ENCODE results near the gene CH25H. TPM values are rescaled to one million over a fixed set of nuclear protein-coding genes. Genes with fewer than 3 reads are reported as not detected.

The CH25H gene
- polyA plus RNA-seq, 1 of the 3 experiments (the other 2 are of a cell fraction): not detected

DNA sequence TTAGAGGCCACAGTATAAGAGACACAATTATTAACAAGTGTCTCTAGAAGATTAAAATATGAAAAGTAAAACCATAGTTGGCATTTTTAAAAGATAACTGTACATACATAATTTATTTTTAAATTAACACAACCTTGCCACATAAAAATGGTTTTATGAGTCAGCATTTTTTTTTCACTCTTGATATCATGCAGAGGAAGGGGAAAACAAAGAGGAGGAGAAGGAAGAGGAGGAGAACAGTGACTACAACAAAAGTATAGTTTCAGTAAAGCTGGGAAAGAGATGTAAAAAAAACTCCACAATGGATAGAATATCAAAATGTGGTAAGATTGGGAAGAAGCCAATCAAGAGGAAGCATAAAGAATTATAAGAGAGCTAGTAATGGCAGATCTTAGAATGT, 34.0 kb downstream of the CH25H start:
- Histone ChIP-seq H3K9ac (no peak overlapping the region), H3K27me3 (ENCODE audit: insufficient read depth) (no peaks in the 10 kb centered on the region; the same call in 1 of the 2 replicates), H3K79me2 (ENCODE audit: insufficient read depth) (no peaks in the 10 kb centered on the region), H4K20me1 (ENCODE audit: insufficient read depth) (no peaks in the 10 kb centered on the region), H3F3A (replicated peaks; ENCODE audit: insufficient read depth) (no peaks in the 10 kb centered on the region), H3K4me3 (ENCODE audit: low read depth in 2 of 2, low read length in 1 of 2) (no peak overlapping the region), H3K4me2 (no peak overlapping the region), H2AFZ (ENCODE audit: low read depth) (no peak overlapping the region), H3K36me3 (replicated peaks in 1 of 2; ENCODE audit: control insufficient read depth in 1 of 2, insufficient read depth in 2 of 2, low read length in 1 of 2) (no peaks in the 10 kb centered on the region), H3K9me2 (peaks cover 4% of the 10 kb centered on the region; the same call in 1 of the 2 replicates), H3K4me1 (ENCODE audit: control insufficient read depth in 1 of 2, insufficient read depth in 2 of 2, low read depth in 1 of 2, low read length in 1 of 2) (no peaks in the 10 kb centered on the region), H3K27ac (ENCODE audit: low read depth in 2 of 2, low read length in 1 of 2) (no peak overlapping the region), H3K9me3 (no peaks in the 10 kb centered on the region)
- CTCF ChIA-PET: interaction anchor here (1.3 kb wide), 1 partner anchor 37 kb away, joined by 3 read pairs; no protein-coding TSS in a partner anchor
- no peak for TF ChIP-seq FOXJ3 (CRISPR knock-in tag; IDR thresholded peaks at IDR 0.05)
- no peak for TF ChIP-seq SIN3A (IDR thresholded peaks at IDR 0.05; ENCODE audit: borderline replicate concordance, low read depth, low read length)
- no peak for TF ChIP-seq NRF1 (IDR thresholded peaks at IDR 0.05; ENCODE audit: low read depth, low read length)
- TF ChIP-seq GABPA (IDR thresholded peaks at IDR 0.05; ENCODE audit: low read depth): no peak
- TF ChIP-seq FOSL2 (IDR thresholded peaks at IDR 0.05; ENCODE audit: borderline replicate concordance, low read depth): no peak
- TF ChIP-seq MEF2A (IDR thresholded peaks at IDR 0.05; ENCODE audit: borderline replicate concordance, low read depth): no peak
- TF ChIP-seq, protein P1, sequence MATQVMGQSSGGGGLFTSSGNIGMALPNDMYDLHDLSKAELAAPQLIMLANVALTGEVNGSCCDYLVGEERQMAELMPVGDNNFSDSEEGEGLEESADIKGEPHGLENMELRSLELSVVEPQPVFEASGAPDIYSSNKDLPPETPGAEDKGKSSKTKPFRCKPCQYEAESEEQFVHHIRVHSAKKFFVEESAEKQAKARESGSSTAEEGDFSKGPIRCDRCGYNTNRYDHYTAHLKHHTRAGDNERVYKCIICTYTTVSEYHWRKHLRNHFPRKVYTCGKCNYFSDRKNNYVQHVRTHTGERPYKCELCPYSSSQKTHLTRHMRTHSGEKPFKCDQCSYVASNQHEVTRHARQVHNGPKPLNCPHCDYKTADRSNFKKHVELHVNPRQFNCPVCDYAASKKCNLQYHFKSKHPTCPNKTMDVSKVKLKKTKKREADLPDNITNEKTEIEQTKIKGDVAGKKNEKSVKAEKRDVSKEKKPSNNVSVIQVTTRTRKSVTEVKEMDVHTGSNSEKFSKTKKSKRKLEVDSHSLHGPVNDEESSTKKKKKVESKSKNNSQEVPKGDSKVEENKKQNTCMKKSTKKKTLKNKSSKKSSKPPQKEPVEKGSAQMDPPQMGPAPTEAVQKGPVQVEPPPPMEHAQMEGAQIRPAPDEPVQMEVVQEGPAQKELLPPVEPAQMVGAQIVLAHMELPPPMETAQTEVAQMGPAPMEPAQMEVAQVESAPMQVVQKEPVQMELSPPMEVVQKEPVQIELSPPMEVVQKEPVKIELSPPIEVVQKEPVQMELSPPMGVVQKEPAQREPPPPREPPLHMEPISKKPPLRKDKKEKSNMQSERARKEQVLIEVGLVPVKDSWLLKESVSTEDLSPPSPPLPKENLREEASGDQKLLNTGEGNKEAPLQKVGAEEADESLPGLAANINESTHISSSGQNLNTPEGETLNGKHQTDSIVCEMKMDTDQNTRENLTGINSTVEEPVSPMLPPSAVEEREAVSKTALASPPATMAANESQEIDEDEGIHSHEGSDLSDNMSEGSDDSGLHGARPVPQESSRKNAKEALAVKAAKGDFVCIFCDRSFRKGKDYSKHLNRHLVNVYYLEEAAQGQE (IDR thresholded peaks at IDR 0.05; ENCODE audit: low read depth, low read length): no peak
- TF ChIP-seq, protein P2, sequence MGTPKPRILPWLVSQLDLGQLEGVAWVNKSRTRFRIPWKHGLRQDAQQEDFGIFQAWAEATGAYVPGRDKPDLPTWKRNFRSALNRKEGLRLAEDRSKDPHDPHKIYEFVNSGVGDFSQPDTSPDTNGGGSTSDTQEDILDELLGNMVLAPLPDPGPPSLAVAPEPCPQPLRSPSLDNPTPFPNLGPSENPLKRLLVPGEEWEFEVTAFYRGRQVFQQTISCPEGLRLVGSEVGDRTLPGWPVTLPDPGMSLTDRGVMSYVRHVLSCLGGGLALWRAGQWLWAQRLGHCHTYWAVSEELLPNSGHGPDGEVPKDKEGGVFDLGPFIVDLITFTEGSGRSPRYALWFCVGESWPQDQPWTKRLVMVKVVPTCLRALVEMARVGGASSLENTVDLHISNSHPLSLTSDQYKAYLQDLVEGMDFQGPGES (IDR thresholded peaks at IDR 0.05; ENCODE audit: low read depth, low read length): no peak
- TF ChIP-seq NFIC (IDR thresholded peaks at IDR 0.05; ENCODE audit: borderline replicate concordance): no peak
- TF ChIP-seq TAF1 (IDR thresholded peaks at IDR 0.05; ENCODE audit: borderline replicate concordance, low read depth, low read length): no peak
- TF ChIP-seq RCOR1 (IDR thresholded peaks at IDR 0.05; ENCODE audit: low read length): no peak
- TF ChIP-seq JUND (IDR thresholded peaks at IDR 0.05): no peak
- no peak for TF ChIP-seq RFX5 (IDR thresholded peaks at IDR 0.05; ENCODE audit: low read length)
- TF ChIP-seq, protein P3, sequence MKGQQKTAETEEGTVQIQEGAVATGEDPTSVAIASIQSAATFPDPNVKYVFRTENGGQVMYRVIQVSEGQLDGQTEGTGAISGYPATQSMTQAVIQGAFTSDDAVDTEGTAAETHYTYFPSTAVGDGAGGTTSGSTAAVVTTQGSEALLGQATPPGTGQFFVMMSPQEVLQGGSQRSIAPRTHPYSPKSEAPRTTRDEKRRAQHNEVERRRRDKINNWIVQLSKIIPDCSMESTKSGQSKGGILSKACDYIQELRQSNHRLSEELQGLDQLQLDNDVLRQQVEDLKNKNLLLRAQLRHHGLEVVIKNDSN (IDR thresholded peaks at IDR 0.05; ENCODE audit: borderline replicate concordance, low read depth): no peak
- TF ChIP-seq POLR2AphosphoS5 (IDR thresholded peaks at IDR 0.05; ENCODE audit: low read depth, low read length): no peak
- TF ChIP-seq, protein P4, sequence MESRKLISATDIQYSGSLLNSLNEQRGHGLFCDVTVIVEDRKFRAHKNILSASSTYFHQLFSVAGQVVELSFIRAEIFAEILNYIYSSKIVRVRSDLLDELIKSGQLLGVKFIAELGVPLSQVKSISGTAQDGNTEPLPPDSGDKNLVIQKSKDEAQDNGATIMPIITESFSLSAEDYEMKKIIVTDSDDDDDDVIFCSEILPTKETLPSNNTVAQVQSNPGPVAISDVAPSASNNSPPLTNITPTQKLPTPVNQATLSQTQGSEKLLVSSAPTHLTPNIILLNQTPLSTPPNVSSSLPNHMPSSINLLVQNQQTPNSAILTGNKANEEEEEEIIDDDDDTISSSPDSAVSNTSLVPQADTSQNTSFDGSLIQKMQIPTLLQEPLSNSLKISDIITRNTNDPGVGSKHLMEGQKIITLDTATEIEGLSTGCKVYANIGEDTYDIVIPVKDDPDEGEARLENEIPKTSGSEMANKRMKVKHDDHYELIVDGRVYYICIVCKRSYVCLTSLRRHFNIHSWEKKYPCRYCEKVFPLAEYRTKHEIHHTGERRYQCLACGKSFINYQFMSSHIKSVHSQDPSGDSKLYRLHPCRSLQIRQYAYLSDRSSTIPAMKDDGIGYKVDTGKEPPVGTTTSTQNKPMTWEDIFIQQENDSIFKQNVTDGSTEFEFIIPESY (IDR thresholded peaks at IDR 0.05; ENCODE audit: borderline replicate concordance, low read depth): no peak
- TF ChIP-seq FOXM1 (IDR thresholded peaks at IDR 0.05; ENCODE audit: low read depth): no peak
- TF ChIP-seq MXI1 (IDR thresholded peaks at IDR 0.05; ENCODE audit: low read depth, low read length): no peak
- no peak for TF ChIP-seq EZH2phosphoT487 (IDR thresholded peaks at IDR 0.05; ENCODE audit: borderline replicate concordance, low read depth)
- TF ChIP-seq SMC3 (IDR thresholded peaks at IDR 0.05; ENCODE audit: low read depth, low read length): no peak
- no peak for DNase-seq
- POLR2A ChIA-PET: no interaction called here
